Measurements from ENCODE around the gene PLCH1.

The PLCH1 gene

GRCh38 chr3:155385896-155386625 is 358.8 kb downstream of the PLCH1 start:
- no peak for DNase-seq (ENCODE audit: low spot score)

- no peak for DNase-seq (ENCODE audit: low spot score)
Observed at GRCh38 chr3:155382396-155383042, 362.4 kb downstream of the PLCH1 start.

GRCh38 chr3:155377847-155378246 is 367.0 kb downstream of the PLCH1 start:
- no peak for DNase-seq (ENCODE audit: low spot score)

GRCh38 chr3:155377071-155377470 is 367.8 kb downstream of the PLCH1 start:
- DNase-seq (ENCODE audit: low spot score): no peak

GRCh38 chr3:155372281-155372680 is 372.6 kb downstream of the PLCH1 start:
- DNase-seq (ENCODE audit: low spot score): no peak

- no peak for DNase-seq (ENCODE audit: low spot score)
Observed at GRCh38 chr3:155370764-155371503, 373.9 kb downstream of the PLCH1 start.

- DNase-seq (ENCODE audit: low spot score): no peak
Observed at GRCh38 chr3:155370198-155370597, 374.7 kb downstream of the PLCH1 start.

GRCh38 chr3:155369735-155370134 is 375.1 kb downstream of the PLCH1 start:
- no peak for DNase-seq (ENCODE audit: low spot score)

GRCh38 chr3:155369244-155369643 is 375.6 kb downstream of the PLCH1 start:
- no peak for DNase-seq (ENCODE audit: low spot score)

- no peak for DNase-seq (ENCODE audit: low spot score)
Observed at GRCh38 chr3:155368786-155369185, 376.1 kb downstream of the PLCH1 start.

- no peak for DNase-seq (ENCODE audit: low spot score)
Observed at GRCh38 chr3:155367506-155367905, 377.4 kb downstream of the PLCH1 start.

GRCh38 chr3:155365178-155365783 is 379.6 kb downstream of the PLCH1 start:
- no peak for DNase-seq (ENCODE audit: low spot score)

GRCh38 chr3:155364492-155364891 is 380.4 kb downstream of the PLCH1 start:
- DNase-seq (ENCODE audit: low spot score): no peak

GRCh38 chr3:155363690-155364070 is 381.2 kb downstream of the PLCH1 start:
- no peak for DNase-seq (ENCODE audit: low spot score)

- DNase-seq (ENCODE audit: low spot score): no peak
Observed at GRCh38 chr3:155362808-155363689, 381.8 kb downstream of the PLCH1 start.

GRCh38 chr3:155360281-155360680 is 384.6 kb downstream of the PLCH1 start:
- DNase-seq (ENCODE audit: low spot score): no peak

- no peak for DNase-seq (ENCODE audit: low spot score)
Observed at GRCh38 chr3:155356594-155357370, 388.1 kb downstream of the PLCH1 start.

GRCh38 chr3:155354658-155355057 is 390.2 kb downstream of the PLCH1 start:
- no peak for DNase-seq (ENCODE audit: low spot score)

GRCh38 chr3:155352900-155353490 is 391.9 kb downstream of the PLCH1 start:
- DNase-seq (ENCODE audit: low spot score): no peak

GRCh38 chr3:155350571-155350970 is 394.3 kb downstream of the PLCH1 start:
- DNase-seq (ENCODE audit: low spot score): no peak

Measured in CD4-positive, alpha-beta T cell treated with Interleukin-6 at 100 ng/mL for 8 hours (primary cell).